ENCODE measurements around the gene NANP. TPM values are rescaled to one million over a fixed set of nuclear protein-coding genes. Genes with fewer than 3 reads are reported as not detected.
"Not testable (repeated sequence)": the region's sequence is repeated elsewhere in the genome, so short reads cannot be mapped to it uniquely, and the experiment has no call there.

Gene NANP
- total and polyA plus RNA-seq, 4 experiments from 2014 or later, result 1.6 to 2.0 (median 1.7) TPM

DNA sequence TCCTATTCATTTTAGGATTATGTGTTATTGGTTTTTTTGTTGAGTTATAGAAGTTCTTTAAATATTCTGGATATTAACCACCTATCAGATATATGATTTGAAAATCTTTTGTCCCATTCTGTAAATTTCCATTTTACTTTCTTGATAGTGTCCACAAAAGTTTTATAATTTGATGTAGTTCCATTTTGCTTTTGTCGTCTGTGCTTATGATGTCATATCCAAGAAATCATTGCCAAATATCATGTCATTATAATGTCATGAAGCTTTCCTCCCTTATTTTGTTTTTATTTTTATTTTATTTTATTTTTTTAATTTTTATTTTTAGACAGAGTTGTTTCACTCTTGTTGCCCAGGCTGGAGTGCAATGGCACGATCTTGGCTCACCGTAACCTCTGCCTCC lies 21.0 kb upstream of the NANP start:
- DNase-seq, result no peak
- intact Hi-C loops (cut with micrococcal nuclease), result no loop called here
- no peaks in the 10 kb centered on the region for H3K27me3 ChIP-seq (ENCODE audit: insufficient read depth, low read length)
- H3K4me3 ChIP-seq (ENCODE audit: low read length in 2 of 2), result no peak overlapping the region
- Mint-ChIP-seq H3K9me3 (peaks cover 0 to 2% (median 0%) of the 10 kb centered on the region in 8 donors), H3K36me3 (peaks cover 9 to 20% of the 10 kb centered on the region in 2 donors), H3K27me3 (no peaks in the 10 kb centered on the region), H3K4me1 (peaks cover 8 to 12% (median 9%) of the 10 kb centered on the region in 4 donors), H3K4me3 (no peak overlapping the region), H3K27ac (no peak overlapping the region)
- H3K9me3 ChIP-seq (ENCODE audit: control insufficient read depth in 1 of 2, low read length in 2 of 2), result no peaks in the 10 kb centered on the region
- H3K4me1 ChIP-seq (ENCODE audit: insufficient read depth, low read length), result peaks cover 11% of the 10 kb centered on the region
- CTCF ChIA-PET (ENCODE audit: partially characterized antibody), result no interaction called here
- POLR2A ChIA-PET (ENCODE audit: partially characterized antibody), result no interaction called here
- H3K36me3 ChIP-seq (ENCODE audit: insufficient read depth, low read length), result no peaks in the 10 kb centered on the region
- no peak overlapping the region for H3K27ac ChIP-seq (ENCODE audit: low read depth, low read length)

GRCh38 chr20:25643716-25644115 lies 19.9 kb upstream of the NANP start:
- H3K36me3 Mint-ChIP-seq, result peaks cover 6 to 20% of the 10 kb centered on the region in 2 donors
- ChIA-PET POLR2A (ENCODE audit: partially characterized antibody) (no interaction called here), CTCF (ENCODE audit: partially characterized antibody) (interaction anchor here (1.2 kb wide), 1 partner anchor 17 kb away, joined by 4 read pairs; no protein-coding TSS in a partner anchor)
- Histone ChIP-seq H3K27ac (ENCODE audit: low read depth, low read length) (no peak overlapping the region), H3K27me3 (ENCODE audit: insufficient read depth, low read length) (no peaks in the 10 kb centered on the region), H3K4me3 (ENCODE audit: low read length in 2 of 2) (no peak overlapping the region), H3K36me3 (ENCODE audit: insufficient read depth, low read length) (no peaks in the 10 kb centered on the region), H3K4me1 (ENCODE audit: insufficient read depth, low read length) (peaks cover 11% of the 10 kb centered on the region), H3K9me3 (ENCODE audit: control insufficient read depth in 1 of 2, low read length in 2 of 2) (no peaks in the 10 kb centered on the region)
- peaks cover 0 to 2% (median 0%) of the 10 kb centered on the region in 8 donors for H3K9me3 Mint-ChIP-seq
- H3K4me3 Mint-ChIP-seq, result no peak overlapping the region
- intact Hi-C loops (cut with micrococcal nuclease), result no loop called here
- no peaks in the 10 kb centered on the region for H3K27me3 Mint-ChIP-seq
- peaks cover 8 to 12% (median 9%) of the 10 kb centered on the region in 4 donors for H3K4me1 Mint-ChIP-seq
- peak in 3 of 5 donors; percentile 1 to 18 (median 4) for DNase-seq
- H3K27ac Mint-ChIP-seq, result peak overlapping the region in 1 of 7 donors; percentile 57

DNA sequence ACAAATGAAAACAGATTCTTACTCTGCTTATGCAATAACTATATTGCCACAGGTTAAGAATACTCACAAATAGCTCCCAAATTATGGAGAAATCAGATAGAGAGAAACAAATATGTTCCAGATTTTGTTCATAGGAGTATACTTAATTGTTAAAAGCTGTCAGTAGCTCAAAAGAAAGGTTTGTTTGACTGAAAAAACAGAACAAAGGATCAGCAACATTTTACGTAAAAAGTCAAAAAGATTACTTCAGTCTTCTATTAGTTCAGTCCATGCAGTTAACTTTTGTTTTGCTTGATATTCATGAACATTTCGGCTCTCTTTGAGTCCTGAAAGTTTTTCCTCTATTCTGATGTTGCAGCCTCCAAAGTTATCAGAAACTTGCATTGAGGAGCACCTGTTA lies 13.4 kb upstream of the NANP start:
- intact Hi-C loops (cut with micrococcal nuclease), result no loop called here
- Mint-ChIP-seq H3K4me3 (no peak overlapping the region), H3K9me3 (peaks cover 0 to 11% (median 4%) of the 10 kb centered on the region in 8 donors), H3K27ac (no peak overlapping the region), H3K4me1 (peaks cover 0 to 2% (median 0%) of the 10 kb centered on the region in 4 donors), H3K27me3 (no peaks in the 10 kb centered on the region), H3K36me3 (peaks cover 22 to 34% of the 10 kb centered on the region in 2 donors)
- Histone ChIP-seq H3K4me3 (ENCODE audit: low read length in 2 of 2) (no peak overlapping the region), H3K27me3 (ENCODE audit: insufficient read depth, low read length) (no peaks in the 10 kb centered on the region), H3K9me3 (ENCODE audit: control insufficient read depth in 1 of 2, low read length in 2 of 2) (no peaks in the 10 kb centered on the region), H3K27ac (ENCODE audit: low read depth, low read length) (no peak overlapping the region), H3K4me1 (ENCODE audit: insufficient read depth, low read length) (no peaks in the 10 kb centered on the region), H3K36me3 (ENCODE audit: insufficient read depth, low read length) (no peaks in the 10 kb centered on the region)
- CTCF ChIA-PET (ENCODE audit: partially characterized antibody), result no interaction called here
- POLR2A ChIA-PET (ENCODE audit: partially characterized antibody), result no interaction called here
- no peak for DNase-seq

- Mint-ChIP-seq H3K4me1 (peaks cover 0 to 2% (median under 1%) of the 10 kb centered on the region in 4 donors), H3K9me3 (peaks cover 0 to 13% (median 5%) of the 10 kb centered on the region in 8 donors), H3K36me3 (peaks cover 20 to 34% of the 10 kb centered on the region in 2 donors), H3K27me3 (no peaks in the 10 kb centered on the region), H3K4me3 (no peak overlapping the region), H3K27ac (no peak overlapping the region)
- no peak overlapping the region for H3K4me3 ChIP-seq (ENCODE audit: low read length in 2 of 2)
- no peaks in the 10 kb centered on the region for H3K4me1 ChIP-seq (ENCODE audit: insufficient read depth, low read length)
- no peaks in the 10 kb centered on the region for H3K36me3 ChIP-seq (ENCODE audit: insufficient read depth, low read length)
- no peaks in the 10 kb centered on the region for H3K9me3 ChIP-seq (ENCODE audit: control insufficient read depth in 1 of 2, low read length in 2 of 2)
- DNase-seq, result no peak
- ChIA-PET POLR2A (ENCODE audit: partially characterized antibody) (no interaction called here), CTCF (ENCODE audit: partially characterized antibody) (no interaction called here)
- intact Hi-C loops (cut with micrococcal nuclease), result no loop called here
- no peaks in the 10 kb centered on the region for H3K27me3 ChIP-seq (ENCODE audit: insufficient read depth, low read length)
- H3K27ac ChIP-seq (ENCODE audit: low read depth, low read length), result no peak overlapping the region
These were observed 9.4 kb upstream of the NANP start for GRCh38 chr20:25632940-25633790.

DNA sequence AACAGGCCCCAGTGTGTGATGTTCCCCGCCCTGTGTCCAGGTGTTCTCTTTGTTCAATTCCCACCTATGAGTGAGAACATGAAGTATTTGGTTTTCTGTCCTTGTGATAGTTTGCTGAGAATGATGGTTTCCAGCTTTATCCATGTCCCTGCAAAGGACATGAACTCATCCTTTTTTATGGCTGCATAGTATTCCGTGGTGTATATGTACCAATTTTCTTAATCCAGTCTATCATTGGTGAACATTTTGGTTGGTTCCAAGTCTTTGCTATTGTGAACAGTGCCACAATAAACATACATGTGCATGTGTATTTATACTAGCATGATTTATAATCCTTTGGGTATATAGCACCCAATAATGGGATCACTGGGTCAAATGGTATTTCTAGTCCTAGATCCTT lies 6.8 kb upstream of the NANP start:
- H3K36me3 ChIP-seq (ENCODE audit: insufficient read depth, low read length); H3K4me1 ChIP-seq (ENCODE audit: insufficient read depth, low read length); intact Hi-C loops (cut with micrococcal nuclease); DNase-seq; H3K27ac Mint-ChIP-seq; H3K4me3 ChIP-seq (ENCODE audit: low read length in 2 of 2); H3K9me3 ChIP-seq (ENCODE audit: control insufficient read depth in 1 of 2, low read length in 2 of 2); CTCF ChIA-PET (ENCODE audit: partially characterized antibody); H3K4me3 Mint-ChIP-seq; H3K4me1 Mint-ChIP-seq; H3K27ac ChIP-seq (ENCODE audit: low read depth, low read length); H3K9me3 Mint-ChIP-seq; H3K27me3 Mint-ChIP-seq; H3K27me3 ChIP-seq (ENCODE audit: insufficient read depth, low read length); POLR2A ChIA-PET (ENCODE audit: partially characterized antibody): not testable (repeated sequence)
- peaks cover 9 to 15% of the 10 kb centered on the region in 2 donors for H3K36me3 Mint-ChIP-seq

DNA sequence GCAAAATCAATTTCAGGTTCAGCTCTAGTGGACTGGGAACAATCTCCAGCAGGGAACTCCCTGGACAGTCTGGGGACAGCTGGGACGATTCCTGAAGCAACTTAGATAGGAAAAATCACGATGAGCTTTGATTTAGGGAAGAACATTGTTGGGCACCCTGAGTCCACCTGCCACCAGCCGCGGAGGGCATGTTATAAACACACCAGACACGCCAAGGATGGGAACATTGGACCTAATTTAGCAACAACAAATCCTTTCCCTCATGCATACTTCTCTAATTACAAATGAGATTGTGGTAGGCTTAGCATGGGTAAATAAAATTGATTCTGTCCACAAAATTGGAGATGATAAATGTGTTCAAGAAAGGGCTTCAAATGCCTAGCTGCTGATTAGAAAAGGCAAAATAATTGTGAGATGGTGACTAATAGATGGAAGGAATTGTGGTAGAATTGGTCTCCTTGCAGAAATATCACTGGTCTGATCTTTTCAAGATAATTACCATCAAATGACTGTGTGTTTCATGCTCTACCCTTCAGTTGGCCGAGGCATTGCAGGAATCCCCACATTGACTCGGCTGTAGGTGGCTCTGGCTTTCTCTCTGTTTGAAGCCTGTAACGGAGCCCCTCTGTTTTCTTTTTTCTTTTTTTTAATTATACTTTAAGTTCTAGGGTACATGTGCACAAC lies 6.1 kb upstream of the NANP start:
- no peaks in the 10 kb centered on the region for H3K4me1 ChIP-seq (ENCODE audit: insufficient read depth, low read length)
- ChIA-PET CTCF (ENCODE audit: partially characterized antibody) (interaction anchor here (0.6 kb wide), 1 partner anchor 10 kb away, joined by 3 read pairs; no protein-coding TSS in a partner anchor), POLR2A (ENCODE audit: partially characterized antibody) (no interaction called here)
- H3K9me3 ChIP-seq (ENCODE audit: control insufficient read depth in 1 of 2, low read length in 2 of 2), result no peaks in the 10 kb centered on the region
- no peak overlapping the region for H3K27ac ChIP-seq (ENCODE audit: low read depth, low read length)
- Mint-ChIP-seq H3K36me3 (peaks cover 4 to 8% of the 10 kb centered on the region in 2 donors), H3K4me3 (no peak overlapping the region), H3K9me3 (peaks cover 0 to 6% (median 2%) of the 10 kb centered on the region in 8 donors), H3K27me3 (no peaks in the 10 kb centered on the region), H3K4me1 (peaks cover 0 to 2% (median under 1%) of the 10 kb centered on the region in 4 donors), H3K27ac (no peak overlapping the region)
- H3K4me3 ChIP-seq (ENCODE audit: low read length in 2 of 2), result no peak overlapping the region
- no peak for DNase-seq
- no peaks in the 10 kb centered on the region for H3K27me3 ChIP-seq (ENCODE audit: insufficient read depth, low read length)
- no peaks in the 10 kb centered on the region for H3K36me3 ChIP-seq (ENCODE audit: insufficient read depth, low read length)
- intact Hi-C loops (cut with micrococcal nuclease), result no loop called here

GRCh38 chr20:25626779-25627178 lies 3.0 kb upstream of the NANP start:
- Histone ChIP-seq H3K36me3 (ENCODE audit: insufficient read depth, low read length) (no peaks in the 10 kb centered on the region), H3K9me3 (ENCODE audit: control insufficient read depth in 1 of 2, low read length in 2 of 2) (no peaks in the 10 kb centered on the region), H3K4me3 (ENCODE audit: low read length in 2 of 2) (no peak overlapping the region), H3K27me3 (ENCODE audit: insufficient read depth, low read length) (no peaks in the 10 kb centered on the region), H3K4me1 (ENCODE audit: insufficient read depth, low read length) (peaks cover 16% of the 10 kb centered on the region), H3K27ac (ENCODE audit: low read depth, low read length) (no peak overlapping the region)
- Mint-ChIP-seq H3K27ac (no peak overlapping the region), H3K27me3 (no peaks in the 10 kb centered on the region), H3K4me1 (peaks cover 14 to 24% (median 18%) of the 10 kb centered on the region in 4 donors), H3K36me3 (peaks cover 0 to 5% of the 10 kb centered on the region in 2 donors), H3K9me3 (peaks cover 0 to 6% (median under 1%) of the 10 kb centered on the region in 8 donors), H3K4me3 (no peak overlapping the region)
- intact Hi-C loops (cut with micrococcal nuclease), result no loop called here
- CTCF ChIA-PET (ENCODE audit: partially characterized antibody), result interaction anchor here (1.0 kb wide), 1 partner anchor 17 kb away, joined by 4 read pairs; no protein-coding TSS in a partner anchor
- DNase-seq, result no peak
- POLR2A ChIA-PET (ENCODE audit: partially characterized antibody), result no interaction called here
